Mammary epithelial cell (primary cell): Measurements from ENCODE around the gene ELMO3.

Experiments used
- CTCF ChIP-seq, 2 donors: IDR thresholded peaks in 1 of 2; conservative IDR thresholded peaks in 1 of 2; 2 replicates each; pipeline ENCODE4 v1.5.1; 2011 to 2012; ENCODE audit warnings: inconsistent platforms in 2 of 2, low read length in 2 of 2, mild to moderate bottlenecking in 2 of 2, control low read depth in 1 of 2, low read depth in 1 of 2; ENCODE audit not compliant: insufficient read depth in 1 of 2; ENCODE audit errors: extremely low read depth in 1 of 2
- EZH2 ChIP-seq: IDR thresholded peaks from 2 replicates; pipeline ENCODE4 v1.6.1; 2012; ENCODE audit warnings: low read length, inconsistent platforms, borderline replicate concordance

- TF ChIP-seq CTCF (conservative IDR thresholded peaks at IDR 0.05 in 1 of 2, IDR thresholded peaks at IDR 0.05 in 1 of 2; ENCODE audit: extremely low read depth in 1 of 2, insufficient read depth in 1 of 2, low read depth in 1 of 2, low read length in 2 of 2) (no peak), EZH2 (no peak)
These were observed 12.4 kb upstream of the ELMO3 start for GRCh38 chr16:67186550-67186950.
